Putamen (tissue), 1 donor: ENCODE measurements around the gene ABCC12.
A peak's percentile ranks its signal among the peaks of the same experiment; 100 is the strongest.

ENCODE experiments used
- DNase-seq: peaks from one replicate; pipeline ENCODE4 v3.0.0-alpha.2; 2016; ENCODE audit warnings: low spot score

Gene ABCC12

DNA sequence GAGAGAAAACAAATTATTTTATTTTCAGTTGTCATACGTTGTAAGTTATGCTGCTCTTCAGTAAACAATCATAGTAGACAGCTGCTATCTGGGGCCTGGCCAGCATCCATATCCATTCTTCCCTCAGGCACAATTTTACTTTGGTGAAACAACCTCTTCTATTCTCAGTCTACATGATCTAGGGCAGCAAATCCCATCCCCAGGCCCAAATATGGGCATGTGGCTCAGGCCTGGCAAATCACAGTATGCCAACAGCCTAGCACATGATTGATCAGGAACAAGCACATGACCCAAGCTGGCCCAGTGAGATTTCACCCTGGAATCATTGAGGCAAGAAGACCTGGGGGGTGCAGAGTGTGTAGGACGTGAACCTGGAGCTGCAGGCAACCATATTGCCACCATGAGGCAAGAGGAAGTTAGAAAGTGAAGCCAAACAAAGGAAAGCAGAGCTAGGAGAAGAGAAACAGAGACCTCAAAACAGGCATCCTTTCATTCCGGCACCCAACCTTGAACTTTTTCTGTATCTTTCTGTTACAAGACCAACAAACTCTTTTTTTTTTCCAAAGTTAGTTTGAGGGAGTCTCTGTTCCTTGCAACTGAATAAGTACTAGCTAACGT is 10.3 kb upstream of the ABCC12 start:
- no peak for DNase-seq

- DNase-seq = peak; percentile 35
These were observed 9.3 kb upstream of the ABCC12 start for GRCh38 chr16:48164907-48165715.

GRCh38 chr16:48162839-48163410 is 7.1 kb upstream of the ABCC12 start:
- DNase-seq = no peak

DNA sequence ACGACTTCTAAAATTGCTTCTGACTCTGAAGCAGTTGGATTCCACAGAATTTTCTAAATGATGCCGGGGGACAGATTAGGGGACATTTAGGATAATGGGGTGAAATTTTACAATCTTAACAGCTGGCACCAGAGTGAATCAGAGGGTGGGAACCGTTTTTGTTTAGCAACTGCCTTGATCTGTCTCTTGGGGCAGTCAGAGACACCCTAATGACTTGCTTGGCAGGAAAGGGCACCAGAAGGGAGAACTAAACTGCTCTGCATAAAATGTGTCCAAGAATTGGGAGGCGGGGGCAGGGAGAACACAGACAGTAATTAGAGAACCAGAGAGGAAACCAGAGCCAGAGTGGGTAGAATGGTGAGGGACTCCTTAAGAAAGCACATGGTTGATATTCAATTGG is 6.1 kb upstream of the ABCC12 start:
- DNase-seq = no peak

- no peak for DNase-seq
These were observed 4.8 kb upstream of the ABCC12 start for GRCh38 chr16:48160575-48160974.

- DNase-seq = no peak
These were observed 2.5 kb upstream of the ABCC12 start for GRCh38 chr16:48158296-48158695.

DNA sequence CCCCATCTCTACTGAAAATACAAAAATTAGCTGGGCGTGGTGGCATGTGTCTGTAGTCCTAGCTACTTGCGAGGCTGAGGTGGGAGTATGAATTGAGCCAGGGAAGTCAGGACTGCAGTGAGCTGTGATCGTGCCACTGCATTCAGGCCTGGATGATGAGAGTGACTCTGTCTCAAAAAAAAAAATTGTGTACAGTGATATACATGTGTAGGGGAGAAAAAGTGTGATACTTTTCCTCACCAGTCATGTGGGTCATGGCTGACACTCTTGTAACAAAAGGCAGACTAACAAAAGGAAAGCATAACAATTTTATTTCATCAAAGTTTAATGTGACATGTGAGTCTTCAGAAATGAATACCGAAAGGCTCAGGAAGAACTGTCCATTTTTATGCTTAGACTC is 2.0 kb upstream of the ABCC12 start:
- no peak for DNase-seq

GRCh38 chr16:48157302-48157701 is 1.5 kb upstream of the ABCC12 start:
- no peak for DNase-seq

DNA sequence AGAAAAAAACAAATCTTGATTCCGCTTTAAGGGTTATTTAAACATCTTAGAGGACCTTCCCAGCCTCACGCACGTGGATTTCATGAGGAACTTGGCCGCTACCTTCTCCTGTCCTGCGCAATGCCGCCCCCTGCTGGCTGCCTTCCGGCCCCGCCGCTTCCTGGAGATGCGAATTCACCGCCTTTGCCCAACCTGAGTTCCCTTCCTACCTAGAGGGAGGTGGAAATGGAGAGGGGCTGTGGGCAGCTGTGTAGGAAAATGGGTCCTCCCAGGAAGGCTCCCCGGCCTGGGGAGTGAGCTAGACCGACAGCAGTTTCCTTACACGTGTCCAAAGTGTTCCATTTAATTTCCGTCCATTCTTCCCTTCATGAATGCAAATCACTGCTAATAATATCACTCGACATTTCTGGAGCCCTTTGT is 1.0 kb upstream of the ABCC12 start:
- peak; percentile 65 for DNase-seq

DNA sequence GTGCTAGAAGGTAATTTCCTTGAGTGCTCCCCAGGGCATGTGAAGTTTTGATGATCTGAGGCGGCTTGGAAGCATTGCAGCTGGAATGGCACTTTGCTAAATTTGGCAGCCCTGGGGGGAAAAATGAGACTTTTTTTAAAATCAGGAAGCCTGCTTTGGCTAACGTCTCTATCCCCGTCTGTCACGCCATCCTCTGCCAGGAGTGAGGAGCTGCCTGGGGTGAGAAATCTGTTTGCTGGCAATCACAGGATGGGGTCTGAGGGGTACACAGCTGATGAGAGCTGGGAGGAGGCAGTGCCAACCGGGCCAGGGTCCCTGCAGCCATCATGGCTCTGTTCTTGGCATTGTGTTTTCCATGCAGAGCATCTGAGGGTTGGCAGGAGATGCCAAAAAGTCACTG is 2.0 kb downstream of the ABCC12 start:
- DNase-seq = no peak

DNA sequence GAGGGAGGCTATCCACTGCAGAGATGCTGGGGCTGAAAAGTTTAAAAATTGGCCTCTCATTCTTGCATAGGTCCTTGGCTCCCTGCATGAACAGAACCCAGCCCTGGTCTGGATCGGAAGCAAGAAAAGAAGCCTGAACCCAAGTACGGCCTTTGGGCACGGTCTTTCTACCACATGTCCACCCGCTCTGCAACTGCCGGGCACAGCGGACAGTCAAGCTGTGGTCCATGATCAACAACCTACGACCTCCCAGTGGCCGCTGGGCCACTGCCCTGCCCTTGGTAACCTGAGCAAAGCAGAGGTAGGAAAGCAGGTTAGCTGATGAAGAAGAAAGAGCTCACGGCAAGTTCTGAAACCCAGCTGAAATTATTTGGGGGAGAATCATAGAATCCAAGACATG is 3.6 kb downstream of the ABCC12 start:
- DNase-seq = no peak

DNA sequence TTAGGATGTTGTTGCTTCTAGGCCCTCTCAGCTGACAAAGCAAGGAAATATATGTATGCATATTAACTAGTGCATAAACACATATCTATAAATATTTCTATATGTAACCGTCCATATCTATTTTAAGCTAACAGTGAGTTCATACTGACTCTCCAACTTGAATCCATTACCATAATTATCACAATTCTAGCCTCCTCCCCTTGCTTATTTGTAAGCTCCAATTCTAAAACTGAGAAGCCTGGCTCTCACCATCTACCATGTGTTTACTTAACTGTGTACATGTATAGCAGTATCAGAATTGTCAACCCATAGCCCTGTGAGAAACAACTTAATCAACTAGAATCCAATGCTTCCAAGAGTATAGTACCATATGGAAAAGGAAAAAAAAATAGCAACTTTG is 5.1 kb downstream of the ABCC12 start:
- no peak for DNase-seq

DNA sequence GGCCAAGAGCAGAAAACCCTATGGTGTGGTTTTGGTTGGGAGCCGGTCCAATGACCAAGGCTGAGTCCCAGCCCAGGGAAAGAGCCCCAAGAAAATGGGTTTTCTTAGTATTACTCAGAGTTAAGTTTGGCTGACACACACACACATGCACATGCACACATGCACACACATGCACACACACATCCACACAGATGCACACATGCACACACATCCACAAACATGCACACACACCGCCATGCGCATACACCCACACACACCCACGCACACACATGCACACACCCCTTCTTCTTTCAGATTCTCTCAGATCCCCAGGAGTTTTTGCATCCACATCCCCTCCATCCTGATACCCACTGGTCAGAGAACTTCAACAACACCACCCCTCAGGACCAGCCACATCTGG is 9.1 kb downstream of the ABCC12 start:
- DNase-seq = no peak

DNA sequence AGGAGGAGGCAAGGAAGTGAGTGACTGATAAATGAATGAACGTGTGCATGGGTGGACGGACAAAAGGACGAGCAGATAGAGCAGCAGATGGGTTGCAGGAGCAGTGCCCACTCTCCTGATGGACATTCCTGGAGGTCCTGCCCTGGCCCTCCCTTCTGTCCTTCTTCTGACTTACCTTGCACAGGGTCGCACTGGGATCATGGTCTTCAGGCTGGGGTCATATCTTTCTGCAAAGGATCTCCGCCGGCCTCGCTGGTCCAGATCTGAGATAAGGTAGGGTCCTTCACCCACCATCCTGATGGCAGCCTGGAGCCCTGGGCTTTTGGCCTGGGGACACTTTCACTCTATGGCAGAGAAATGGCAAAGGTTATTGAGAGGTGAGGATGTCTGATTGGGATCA is 9.7 kb downstream of the ABCC12 start:
- DNase-seq = no peak

DNA sequence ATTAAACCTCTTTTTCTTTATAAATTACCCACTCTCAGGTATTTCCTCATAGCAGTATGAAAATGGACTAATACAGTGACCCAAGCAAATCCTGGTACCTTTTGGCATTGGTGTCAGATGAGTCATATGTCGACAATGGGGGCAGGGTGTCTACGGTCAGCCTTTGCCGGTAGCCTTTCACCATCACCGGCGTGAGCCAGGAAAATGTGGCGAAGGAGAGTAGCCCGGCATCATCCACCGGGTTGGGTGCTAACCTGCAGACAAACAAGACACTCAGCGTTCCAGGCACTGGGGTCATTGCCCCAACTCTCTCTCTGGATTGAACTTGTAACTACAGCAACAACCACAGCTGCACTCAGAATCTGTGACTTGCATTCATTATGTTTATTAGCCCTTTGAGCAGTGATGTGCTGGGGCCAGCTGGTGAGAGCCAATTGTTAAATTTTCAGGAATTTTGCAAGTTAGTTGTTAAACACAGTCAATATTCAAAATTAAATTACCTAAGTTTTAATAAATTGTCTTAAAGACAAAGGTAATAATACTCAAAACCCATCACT is 11.9 kb downstream of the ABCC12 start:
- DNase-seq = no peak

DNA sequence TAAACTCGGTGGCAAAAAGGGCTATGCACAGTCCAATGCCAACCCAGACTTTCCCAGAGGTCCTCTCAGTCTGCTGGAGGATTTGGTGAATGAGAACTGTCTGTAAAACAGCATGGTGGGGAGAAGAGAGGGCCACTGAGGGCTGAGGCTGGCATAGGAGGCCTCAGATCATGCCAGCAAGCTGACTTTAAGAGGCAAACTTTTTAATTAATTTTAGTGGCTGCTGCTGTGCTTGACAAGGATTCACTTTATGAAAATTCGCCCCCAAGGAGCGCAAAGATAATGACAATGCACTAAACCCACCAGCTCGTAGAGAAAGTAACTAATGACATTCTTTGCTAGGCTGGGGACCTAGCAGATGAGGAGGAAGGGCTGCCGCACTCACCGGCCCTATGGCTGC is 15.0 kb downstream of the ABCC12 start:
- DNase-seq = no peak

- DNase-seq = no peak
These were observed 16.3 kb downstream of the ABCC12 start for GRCh38 chr16:48139517-48139916.

DNA sequence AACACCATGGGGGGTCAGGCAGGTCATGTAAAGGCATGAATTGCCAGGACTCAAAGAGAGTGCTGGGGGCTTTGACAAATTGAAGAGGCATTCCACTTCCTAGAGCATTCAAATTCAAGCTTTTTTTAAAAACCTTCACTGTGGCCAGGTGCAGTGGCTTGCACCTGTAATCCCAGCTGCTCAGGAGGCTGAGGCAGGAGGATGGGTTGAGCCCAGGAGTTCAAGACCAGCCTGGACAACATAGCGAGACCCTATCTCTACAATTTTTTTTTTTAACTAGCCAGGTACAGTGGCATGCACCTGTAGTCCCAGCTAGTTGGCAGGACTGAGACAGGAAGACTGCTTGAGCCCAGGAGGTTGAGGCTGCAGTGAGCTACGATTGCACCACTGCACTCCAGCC is 17.2 kb downstream of the ABCC12 start:
- no peak for DNase-seq

GRCh38 chr16:48137822-48138221 is 18.0 kb downstream of the ABCC12 start:
- DNase-seq = no peak

GRCh38 chr16:48136547-48137360 is 19.0 kb downstream of the ABCC12 start:
- no peak for DNase-seq

DNA sequence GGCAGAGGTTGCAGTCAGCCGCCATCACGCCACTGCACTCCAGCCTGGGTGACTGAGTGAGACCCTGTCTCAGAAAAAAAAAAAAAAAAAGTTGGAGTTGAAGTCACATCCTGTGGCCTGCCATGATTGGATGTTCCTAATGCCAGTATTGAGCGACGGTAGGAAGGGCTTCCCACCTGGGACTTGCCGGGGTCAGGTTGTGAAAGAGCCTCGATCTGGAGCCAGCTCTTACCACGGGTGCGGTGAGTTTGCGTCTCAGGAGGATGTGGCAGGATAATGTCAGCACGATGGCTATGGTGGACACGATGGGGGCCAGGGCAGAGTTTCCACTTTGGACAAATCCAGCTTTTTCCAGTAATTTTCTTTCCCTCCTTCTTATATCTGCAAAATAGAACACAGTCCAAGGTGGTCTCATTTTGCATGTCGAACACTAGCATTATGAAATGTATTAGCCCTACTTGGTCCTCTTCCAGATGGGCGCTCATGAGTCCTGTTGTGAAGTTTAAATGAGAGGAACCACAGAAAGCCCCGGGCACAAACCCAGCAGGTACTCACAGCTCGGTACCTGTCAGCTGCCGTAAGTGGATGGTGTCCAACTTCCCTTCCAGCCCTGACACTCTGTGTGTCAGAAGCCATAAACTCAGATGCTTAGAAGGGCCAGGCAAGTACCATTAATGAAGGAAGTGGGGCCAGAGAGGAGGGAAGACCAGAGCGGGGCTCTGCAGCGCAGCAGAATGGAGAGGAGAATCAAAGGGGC is 22.2 kb downstream of the ABCC12 start:
- DNase-seq = no peak

DNA sequence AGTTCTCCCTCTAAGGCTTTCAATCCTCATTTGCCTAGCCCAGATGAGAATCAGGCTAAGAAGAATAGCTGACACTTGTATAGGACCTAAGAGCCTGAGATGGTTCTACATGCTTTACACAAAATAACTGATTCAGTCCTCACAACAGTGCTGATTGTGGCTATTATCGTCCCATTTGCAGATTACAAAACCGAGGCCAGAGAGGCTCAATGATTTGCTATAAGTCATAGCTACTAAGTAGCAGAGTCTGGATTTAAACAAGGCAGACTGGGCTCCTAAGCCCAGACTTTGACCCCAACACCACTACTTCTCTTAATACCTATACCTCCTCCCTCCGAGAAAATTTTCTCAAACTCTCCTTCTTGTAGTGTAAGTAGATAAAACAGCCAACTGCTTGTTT is 23.1 kb downstream of the ABCC12 start:
- no peak for DNase-seq
